HG03066 (cell line): ENCODE data around the gene SERPINB4.

Experiments
- ATAC-seq: cut with Tn5 transposase; IDR thresholded peaks from one replicate; pipeline ENCODE4 v1.9.1; 2021; ENCODE audit warnings: low read depth; ENCODE audit not compliant: unreplicated experiment

Gene SERPINB4

GRCh38 chr18:63637703-63638102 is 6.4 kb downstream of the SERPINB4 start:
- ATAC-seq: no peak

GRCh38 chr18:63627819-63628218 is 16.2 kb downstream of the SERPINB4 start:
- ATAC-seq: no peak

- no peak for ATAC-seq
These were observed 17.6 kb downstream of the SERPINB4 start for GRCh38 chr18:63626431-63626830.

DNA sequence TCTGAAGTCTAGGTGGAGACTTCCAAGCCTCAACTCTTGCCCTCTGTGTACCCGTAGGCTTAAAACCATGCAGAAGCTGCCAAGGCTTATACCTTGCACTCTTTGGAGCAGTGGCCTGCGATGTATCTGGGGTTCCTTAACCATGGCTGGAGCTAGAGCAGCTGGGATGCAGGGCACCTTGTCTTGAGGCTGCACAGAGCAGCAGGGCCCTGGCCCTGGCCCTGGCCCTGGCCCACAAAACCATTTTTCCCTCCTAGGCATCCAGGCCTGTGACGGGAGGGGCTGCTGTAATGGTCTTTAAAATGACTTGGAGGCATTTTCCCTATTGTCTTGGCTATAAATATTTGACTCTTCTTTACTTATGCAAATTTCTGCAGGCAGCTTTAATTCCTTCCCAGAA is 19.2 kb downstream of the SERPINB4 start:
- no peak for ATAC-seq

DNA sequence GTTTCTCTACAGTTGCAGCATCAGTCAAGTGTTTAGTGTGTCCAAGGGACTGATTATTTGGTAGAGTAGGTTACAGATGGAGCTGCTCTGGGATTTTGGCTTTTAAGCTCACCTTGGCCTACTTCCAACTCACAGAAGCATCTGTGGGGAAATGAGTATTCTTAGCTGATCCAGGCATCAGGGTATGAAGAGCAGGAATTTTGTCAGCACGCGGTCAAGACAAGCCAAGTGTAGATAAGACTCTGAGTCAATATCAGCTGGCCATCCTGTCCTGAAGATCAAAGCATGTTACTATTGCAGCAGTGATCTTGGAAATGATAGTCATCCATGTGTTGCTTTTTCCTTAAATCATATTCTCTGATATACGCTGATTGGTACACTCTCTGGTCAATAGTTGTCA is 24.4 kb downstream of the SERPINB4 start:
- ATAC-seq: no peak

DNA sequence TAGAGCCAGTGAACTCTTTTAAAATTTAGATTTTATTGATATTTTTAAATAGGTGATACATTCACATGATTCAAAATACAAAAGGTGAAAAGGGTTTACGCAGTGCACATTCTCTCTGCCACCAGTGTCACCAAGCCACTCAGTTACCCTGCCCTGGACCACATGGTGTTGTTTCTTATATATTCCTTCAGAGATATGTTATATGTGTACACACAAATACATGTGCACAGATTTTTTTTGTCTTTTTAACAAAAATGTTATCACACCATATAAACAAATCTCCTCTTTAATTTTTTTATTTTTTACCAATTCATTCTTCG is 26.2 kb downstream of the SERPINB4 start:
- no peak for ATAC-seq

GRCh38 chr18:63617049-63617914 is 26.8 kb downstream of the SERPINB4 start:
- ATAC-seq: peak; percentile 67

GRCh38 chr18:63613420-63613819 is 30.6 kb downstream of the SERPINB4 start:
- no peak for ATAC-seq

DNA sequence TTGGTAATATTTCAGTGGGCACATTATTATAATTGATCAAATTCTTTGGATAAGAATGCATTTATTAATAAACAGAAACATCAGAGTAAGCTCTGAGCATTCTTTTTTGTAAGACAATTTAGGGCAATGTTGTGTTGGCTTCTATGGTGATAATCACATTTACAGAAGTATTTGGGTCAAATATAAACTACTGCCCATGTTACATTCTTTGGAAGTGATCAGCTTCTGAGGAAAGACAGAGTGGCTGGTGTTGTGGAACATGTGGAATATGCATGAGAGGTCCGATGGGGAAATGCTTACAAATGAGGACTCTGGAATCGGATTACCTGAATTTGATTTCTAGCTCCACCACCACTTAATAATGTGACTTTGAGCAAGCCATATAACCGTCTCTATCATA is 37.5 kb downstream of the SERPINB4 start:
- ATAC-seq: no peak

- ATAC-seq: no peak
These were observed 39.1 kb downstream of the SERPINB4 start for GRCh38 chr18:63604791-63605567.

- peak; percentile 88 for ATAC-seq
These were observed 40.3 kb downstream of the SERPINB4 start for GRCh38 chr18:63603772-63604171.

DNA sequence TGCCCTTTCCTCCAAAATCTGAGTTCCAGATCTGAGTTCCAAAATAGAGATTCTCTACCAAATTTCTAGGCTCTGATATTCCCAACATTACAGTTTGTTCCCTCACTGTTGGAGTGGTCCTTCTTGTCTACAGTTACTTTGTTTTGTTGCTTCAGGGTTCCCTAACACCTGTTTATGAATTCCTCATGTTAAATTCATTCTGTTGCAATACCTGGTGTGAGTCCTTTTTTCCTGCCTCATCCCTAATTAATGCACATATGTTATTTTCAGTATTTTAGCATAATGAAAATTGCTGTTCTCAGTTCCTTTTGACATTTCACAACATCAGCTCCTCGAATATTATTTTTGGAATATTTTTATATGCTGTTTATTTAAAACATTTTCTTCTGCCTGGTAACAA is 40.7 kb downstream of the SERPINB4 start:
- ATAC-seq: no peak

DNA sequence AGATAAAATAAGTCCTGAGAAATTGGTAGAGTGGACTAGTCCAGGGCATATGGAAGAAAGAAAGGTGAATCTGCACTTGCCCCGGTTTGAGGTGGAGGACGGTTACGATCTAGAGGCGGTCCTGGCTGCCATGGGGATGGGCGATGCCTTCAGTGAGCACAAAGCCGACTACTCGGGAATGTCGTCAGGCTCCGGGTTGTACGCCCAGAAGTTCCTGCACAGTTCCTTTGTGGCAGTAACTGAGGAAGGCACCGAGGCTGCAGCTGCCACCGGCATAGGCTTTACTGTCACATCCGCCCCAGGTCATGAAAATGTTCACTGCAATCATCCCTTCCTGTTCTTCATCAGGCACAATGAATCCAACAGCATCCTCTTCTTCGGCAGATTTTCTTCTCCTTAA is 47.1 kb downstream of the SERPINB4 start:
- ATAC-seq: no peak

DNA sequence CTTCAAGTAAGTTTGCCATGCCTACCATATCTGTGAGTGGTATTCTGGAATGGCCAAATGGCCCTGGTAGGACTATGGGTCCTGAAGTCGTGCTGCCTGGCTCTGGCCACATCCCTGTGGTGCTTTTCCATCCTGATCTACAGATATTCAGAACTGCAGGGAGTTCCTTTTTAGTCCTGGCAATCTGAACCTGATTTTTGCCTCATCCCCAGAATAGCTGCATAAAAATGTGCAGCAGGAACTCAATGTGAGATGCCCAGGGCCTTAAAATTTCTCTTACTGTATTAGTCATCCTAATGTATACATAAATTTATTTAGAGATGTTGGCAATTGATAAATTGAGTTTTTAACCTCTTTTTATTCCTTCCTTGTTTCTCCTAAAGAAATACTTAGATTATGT is 51.6 kb downstream of the SERPINB4 start:
- ATAC-seq: no peak

- ATAC-seq: no peak
These were observed 52.3 kb downstream of the SERPINB4 start for GRCh38 chr18:63591725-63592124.

- no peak for ATAC-seq
These were observed 52.9 kb downstream of the SERPINB4 start for GRCh38 chr18:63590966-63591695.

DNA sequence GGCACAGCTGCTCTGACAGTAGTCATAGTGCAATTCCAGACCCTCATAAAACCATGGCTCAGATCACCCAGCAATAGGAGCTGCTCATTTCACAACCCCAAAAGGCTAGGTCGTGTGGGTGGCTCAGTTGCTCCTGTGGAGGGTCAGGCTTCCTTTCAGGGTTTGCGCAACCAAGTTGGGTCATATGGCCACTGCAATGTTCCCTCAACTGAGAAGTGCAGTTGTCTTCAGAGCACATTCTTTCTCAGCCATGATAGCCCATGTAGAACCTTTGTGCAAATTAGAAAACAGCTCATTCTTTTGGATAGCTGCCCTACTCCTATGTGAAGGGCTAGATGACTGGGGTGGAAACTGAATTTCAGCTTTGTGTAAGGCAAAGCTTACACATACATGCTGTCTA is 53.7 kb downstream of the SERPINB4 start:
- ATAC-seq: no peak

DNA sequence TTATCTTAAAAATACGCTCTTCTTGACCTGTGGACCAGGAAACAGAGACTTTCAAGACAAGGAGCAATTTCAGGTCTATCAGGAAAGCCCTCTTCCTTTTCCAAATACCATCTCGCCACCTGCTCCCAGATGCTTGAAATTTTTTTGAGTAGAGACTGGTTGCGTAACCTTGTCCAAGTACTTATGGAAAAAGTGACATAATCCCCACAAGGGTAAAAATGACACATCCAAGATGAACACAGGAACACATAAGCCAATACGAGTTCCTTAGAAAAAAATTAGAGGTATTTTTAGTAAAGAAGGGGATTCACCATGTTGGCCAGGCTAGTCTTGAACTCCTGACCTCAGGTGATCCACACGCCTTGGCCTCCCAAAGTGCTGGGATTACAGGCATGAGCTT is 55.1 kb downstream of the SERPINB4 start:
- no peak for ATAC-seq
